ENCODE results near the gene PLXNA2. TPM values are rescaled to one million over a fixed set of nuclear protein-coding genes. Genes with fewer than 3 reads are reported as not detected.

PLXNA2 gene
- total and polyA plus RNA-seq, 8 donors, result 48.7 to 137 (median 72.9) TPM

GRCh38 chr1:207983044-207983635, 261.0 kb downstream of the PLXNA2 start:
- TF ChIP-seq CTCF (IDR thresholded peaks at IDR 0.05), result no peak
- 73 to 74% methylated on average over 6 of the region's 6 CpGs for WGBS, 2 donors
- no peak for FAIRE-seq
- intact Hi-C loops (cut with DNase I), result no loop called here
- ATAC-seq, result peak in 1 of 4 donors; percentile 32
- Histone ChIP-seq H3K27me3 (no peaks in the 10 kb centered on the region), H3K4me1 (no peaks in the 10 kb centered on the region), H3K36me3 (no peaks in the 10 kb centered on the region), H3K9me3 (no peaks in the 10 kb centered on the region), H3K27ac (no peak overlapping the region), H3K4me3 (no peak overlapping the region)
- DNase-seq, result no peak

- ATAC-seq (peak in 3 of 4 donors; percentile 47 to 80 (median 54)), FAIRE-seq (no peak), DNase-seq (no peak)
- Histone ChIP-seq H3K27ac (no peak overlapping the region), H3K36me3 (no peaks in the 10 kb centered on the region), H3K27me3 (no peaks in the 10 kb centered on the region), H3K4me1 (no peaks in the 10 kb centered on the region), H3K4me3 (no peak overlapping the region), H3K9me3 (no peaks in the 10 kb centered on the region)
- peak in 1 of 4 donors; percentile 16 for TF ChIP-seq CTCF (IDR thresholded peaks at IDR 0.05)
- intact Hi-C loops (cut with DNase I), result no loop called here
- WGBS, 2 donors, result 47 to 51% methylated on average over 2 of the region's 2 CpGs
Measured at GRCh38 chr1:207981976-207982375, 262.2 kb downstream of the PLXNA2 start.

- Histone ChIP-seq H3K9me3 (no peaks in the 10 kb centered on the region), H3K36me3 (no peaks in the 10 kb centered on the region), H3K4me3 (no peak overlapping the region), H3K27ac (no peak overlapping the region), H3K27me3 (no peaks in the 10 kb centered on the region), H3K4me1 (no peaks in the 10 kb centered on the region)
- FAIRE-seq (no peak), DNase-seq (no peak), ATAC-seq (no peak)
- WGBS, 2 donors, result 86 to 88% methylated on average over 4 of the region's 4 CpGs
- TF ChIP-seq CTCF (IDR thresholded peaks at IDR 0.05), result no peak
- intact Hi-C loops (cut with DNase I), result no loop called here
Measured at GRCh38 chr1:207978441-207978840, 265.7 kb downstream of the PLXNA2 start.

- no peaks in the 10 kb centered on the region for H3K9me3 ChIP-seq
- FAIRE-seq (no peak), ATAC-seq (no peak), DNase-seq (no peak)
- no peak for TF ChIP-seq CTCF (IDR thresholded peaks at IDR 0.05)
- H3K4me1 ChIP-seq, result no peaks in the 10 kb centered on the region
- 88 to 92% methylated on average over 1 of the region's 1 CpG for WGBS, 2 donors
- H3K27ac ChIP-seq, result no peak overlapping the region
- no peak overlapping the region for H3K4me3 ChIP-seq
- H3K27me3 ChIP-seq, result no peaks in the 10 kb centered on the region
- intact Hi-C loops (cut with DNase I), result no loop called here
- H3K36me3 ChIP-seq, result no peaks in the 10 kb centered on the region
Measured at GRCh38 chr1:207977876-207978275, 266.3 kb downstream of the PLXNA2 start.

GRCh38 chr1:207973898-207974568, 270.2 kb downstream of the PLXNA2 start:
- FAIRE-seq, result no peak
- WGBS, 2 donors, result 75 to 79% methylated on average over 5 of the region's 5 CpGs
- no peak for ATAC-seq
- no peak for TF ChIP-seq CTCF (IDR thresholded peaks at IDR 0.05)
- Histone ChIP-seq H3K27ac (no peak overlapping the region), H3K36me3 (no peaks in the 10 kb centered on the region), H3K27me3 (no peaks in the 10 kb centered on the region), H3K4me1 (no peaks in the 10 kb centered on the region), H3K9me3 (no peaks in the 10 kb centered on the region), H3K4me3 (no peak overlapping the region)
- intact Hi-C loops (cut with DNase I), result no loop called here
- DNase-seq, result no peak

Data from pancreas (tissue), 10 donors.